Measurements from ENCODE around the gene TRPV6. TPM values are rescaled to one million over a fixed set of nuclear protein-coding genes. Genes with fewer than 3 reads are reported as not detected.
A peak's percentile ranks its signal among the peaks of the same experiment; 100 is the strongest.

The TRPV6 gene
- polyA plus RNA-seq, 6 donors from 2014 or later = 0.19 TPM; not detected in 5

DNA sequence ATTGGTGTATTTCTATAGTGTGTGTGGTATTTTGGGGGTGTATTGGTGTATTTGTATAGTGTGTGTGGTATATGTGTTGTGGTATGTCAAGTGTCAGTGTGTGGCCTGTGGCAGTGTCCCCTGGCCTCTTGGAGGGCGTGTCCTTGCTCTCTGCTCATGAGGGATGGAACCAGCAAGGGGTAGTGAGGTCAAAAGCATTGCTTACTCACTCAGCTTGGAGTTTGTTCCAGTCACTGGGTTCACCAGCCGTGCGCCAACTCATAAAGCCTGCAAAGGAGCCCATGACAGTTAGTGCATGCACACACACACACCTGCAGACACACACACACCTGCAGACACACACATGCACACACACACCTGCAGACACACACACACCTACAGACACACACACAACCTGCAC is 4.3 kb upstream of the TRPV6 start:
- peaks cover 0 to 6% (median 6%) of the 10 kb centered on the region in 3 donors for H3K4me1 Mint-ChIP-seq
- peaks cover 24 to 43% (median 30%) of the 10 kb centered on the region in 3 donors for H3K27me3 Mint-ChIP-seq
- H3K9me3 Mint-ChIP-seq = peaks cover 0 to 4% (median 0%) of the 10 kb centered on the region in 7 donors
- no peak overlapping the region for H3K27ac Mint-ChIP-seq
- H3K4me3 Mint-ChIP-seq = no peak overlapping the region
- DNase-seq (no peak), ATAC-seq (ENCODE audit: low read depth in 2 of 2) (no peak)
- no peaks in the 10 kb centered on the region for H3K36me3 Mint-ChIP-seq

DNA sequence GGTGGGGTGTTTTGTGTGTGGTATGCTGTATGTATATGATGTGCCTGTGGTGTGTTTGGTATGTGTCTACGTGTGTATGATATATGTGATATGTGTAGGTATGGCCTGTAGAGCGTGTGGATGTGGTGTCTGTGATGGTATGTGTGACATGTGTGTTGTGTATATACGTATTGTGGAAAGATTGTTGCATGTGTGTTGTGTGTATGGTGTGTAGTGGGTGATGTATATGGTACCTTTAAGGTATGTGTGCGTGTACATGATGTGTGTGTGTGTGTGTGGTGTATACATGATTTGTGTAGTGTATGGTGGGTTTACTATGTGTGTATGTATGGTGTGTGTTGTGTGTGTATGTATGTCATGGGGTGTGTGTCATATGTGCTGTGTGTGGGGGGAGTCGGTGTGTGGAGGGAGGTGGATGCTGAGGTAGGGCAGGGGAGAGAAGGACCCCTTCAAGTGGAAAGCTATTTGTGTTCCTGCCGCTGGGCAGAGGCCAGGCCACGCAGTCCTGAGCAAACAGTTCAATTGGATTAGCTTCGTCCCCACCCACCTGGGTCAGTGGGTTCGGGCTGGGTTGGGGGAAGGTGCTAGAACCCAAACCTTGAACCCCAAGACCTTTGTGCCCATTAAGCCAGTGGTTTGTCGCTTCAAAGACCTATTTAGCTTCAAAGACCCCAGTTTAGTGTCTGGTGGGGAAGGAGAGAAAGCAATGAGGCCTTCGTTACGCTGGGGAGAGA is 1.9 kb upstream of the TRPV6 start:
- no peak for DNase-seq
- Mint-ChIP-seq H3K4me1 (peaks cover 0 to 6% (median 6%) of the 10 kb centered on the region in 3 donors), H3K36me3 (no peaks in the 10 kb centered on the region), H3K27ac (no peak overlapping the region), H3K27me3 (peaks cover 17 to 35% (median 25%) of the 10 kb centered on the region in 3 donors), H3K4me3 (no peak overlapping the region), H3K9me3 (peaks cover 0 to 4% (median 0%) of the 10 kb centered on the region in 7 donors)
- no peak for ATAC-seq (ENCODE audit: low read depth in 2 of 2)

DNA sequence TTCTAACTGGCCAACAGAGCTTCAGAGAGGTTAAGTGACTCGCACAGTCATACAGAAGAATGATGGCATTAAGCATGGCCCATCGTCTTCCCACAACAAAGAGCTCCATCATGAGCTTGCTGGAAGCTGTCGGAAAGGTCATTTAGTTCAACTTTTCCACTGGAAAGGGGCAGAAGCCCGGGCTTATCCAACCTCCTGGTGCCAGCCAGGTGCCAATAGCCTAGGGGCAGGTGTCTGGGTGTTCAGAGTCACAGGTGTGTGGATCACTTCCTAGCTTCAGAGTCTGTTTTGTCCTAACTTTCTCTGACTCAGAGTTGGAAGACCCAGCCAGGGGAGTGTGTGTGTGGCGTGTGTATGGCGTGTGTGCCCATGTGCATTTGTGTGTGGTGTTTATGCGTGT is 1.3 kb upstream of the TRPV6 start:
- Mint-ChIP-seq H3K36me3 (no peaks in the 10 kb centered on the region), H3K9me3 (peaks cover 0 to 4% (median 0%) of the 10 kb centered on the region in 7 donors), H3K4me3 (no peak overlapping the region), H3K4me1 (peaks cover 0 to 6% (median 6%) of the 10 kb centered on the region in 3 donors), H3K27me3 (peaks cover 17 to 29% (median 25%) of the 10 kb centered on the region in 3 donors), H3K27ac (no peak overlapping the region)
- DNase-seq = no peak
- no peak for ATAC-seq (ENCODE audit: low read depth in 2 of 2)

DNA sequence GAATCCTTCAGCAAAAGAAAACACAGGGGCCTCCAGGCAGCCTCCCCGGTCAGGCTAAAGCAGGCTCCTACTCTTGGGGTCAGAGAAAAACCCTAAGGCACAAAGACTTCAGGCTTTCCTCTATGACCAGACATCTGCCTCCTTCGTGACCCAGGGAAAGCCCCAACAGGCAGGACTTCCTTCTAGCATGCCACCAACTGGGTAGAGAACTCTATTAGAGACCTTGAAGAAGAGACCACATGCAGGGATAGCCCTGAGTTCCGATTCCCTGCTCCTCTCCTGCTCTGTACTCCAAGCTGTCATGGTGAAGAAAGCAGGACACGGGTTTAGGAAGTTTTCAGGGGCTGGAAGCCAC is 1.3 kb downstream of the TRPV6 start:
- H3K4me1 Mint-ChIP-seq = no peaks in the 10 kb centered on the region
- H3K9me3 Mint-ChIP-seq = no peaks in the 10 kb centered on the region
- H3K27ac Mint-ChIP-seq = no peak overlapping the region
- no peak overlapping the region for H3K4me3 Mint-ChIP-seq
- no peaks in the 10 kb centered on the region for H3K36me3 Mint-ChIP-seq
- H3K27me3 Mint-ChIP-seq = peaks cover 10 to 33% (median 11%) of the 10 kb centered on the region in 3 donors
- ATAC-seq (ENCODE audit: low read depth in 2 of 2) = peak; percentile 28 to 37
- DNase-seq = no peak

DNA sequence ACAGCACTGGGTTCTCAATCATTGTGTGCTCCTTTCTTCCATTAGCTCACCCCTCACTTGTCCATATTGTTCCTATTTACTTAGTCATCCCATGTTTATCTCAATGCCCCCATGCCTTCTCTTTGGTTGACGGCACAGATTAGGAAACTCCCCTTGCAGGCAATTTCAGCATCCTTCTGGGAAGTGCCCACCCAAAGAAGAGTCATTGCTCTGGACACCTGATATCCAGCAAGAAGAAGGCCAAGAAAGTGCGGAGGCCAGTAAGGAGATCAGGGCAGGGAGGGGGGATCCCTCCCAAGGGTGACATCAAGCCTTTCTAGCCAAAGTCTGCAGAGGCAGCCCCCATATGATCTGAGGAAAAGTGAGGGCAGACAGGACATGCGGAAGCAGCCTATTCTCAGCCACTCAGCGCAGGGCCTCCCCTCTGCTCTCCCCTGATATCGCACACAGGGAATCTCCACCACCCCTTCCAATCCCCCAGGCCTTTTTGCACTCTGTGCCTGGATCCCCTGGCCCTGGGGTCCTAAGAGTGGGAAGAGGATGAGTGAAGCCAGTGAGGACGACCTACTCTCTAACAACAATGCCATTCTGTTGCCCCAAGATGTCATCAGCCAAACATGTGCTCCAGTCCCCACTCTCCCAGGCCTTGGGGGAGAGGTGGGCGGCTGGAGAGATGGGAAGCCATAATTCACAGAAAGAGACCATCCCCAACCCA is 1.8 kb downstream of the TRPV6 start:
- no peak for DNase-seq
- H3K4me1 Mint-ChIP-seq = no peaks in the 10 kb centered on the region
- H3K27me3 Mint-ChIP-seq = peaks cover 9 to 34% (median 10%) of the 10 kb centered on the region in 3 donors
- H3K9me3 Mint-ChIP-seq = no peaks in the 10 kb centered on the region
- ATAC-seq (ENCODE audit: low read depth in 2 of 2) = no peak
- H3K36me3 Mint-ChIP-seq = no peaks in the 10 kb centered on the region
- no peak overlapping the region for H3K4me3 Mint-ChIP-seq
- H3K27ac Mint-ChIP-seq = no peak overlapping the region

DNA sequence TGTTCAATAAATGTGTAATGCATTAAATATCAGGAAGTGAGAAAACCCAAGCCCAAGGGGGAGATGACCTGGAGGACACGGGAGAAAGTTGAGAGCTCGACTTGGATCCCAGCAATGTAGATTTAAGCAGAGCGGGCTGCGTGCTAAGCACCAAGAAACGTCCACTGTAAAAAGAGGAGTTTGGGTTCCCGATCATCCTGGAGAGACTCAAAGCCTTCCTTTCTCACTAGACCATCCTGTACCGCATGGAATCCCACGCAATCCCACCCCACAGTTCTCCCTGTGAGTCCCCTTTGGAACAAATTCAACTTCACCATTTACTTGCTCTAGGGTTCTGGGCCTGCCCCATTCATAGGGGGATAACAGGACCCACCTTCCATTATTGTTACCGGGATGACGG is 2.4 kb downstream of the TRPV6 start:
- no peak for DNase-seq
- no peaks in the 10 kb centered on the region for H3K9me3 Mint-ChIP-seq

DNA sequence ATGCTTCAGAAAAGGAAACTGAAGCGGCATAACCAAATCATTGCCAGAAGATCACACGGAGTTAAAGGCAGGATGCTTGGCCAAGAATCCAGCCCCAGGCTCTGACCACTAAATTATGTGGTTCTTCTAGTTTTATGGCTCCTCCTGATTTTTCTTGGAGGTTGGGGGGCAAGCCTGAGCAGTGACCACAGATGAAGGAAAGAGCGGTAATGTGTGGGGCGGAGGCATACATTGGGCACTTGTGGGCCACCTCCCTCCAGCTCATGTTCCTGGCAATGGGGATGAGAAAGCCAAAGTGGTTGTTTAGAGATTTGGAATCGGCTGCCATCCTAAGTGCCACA is 3.2 kb downstream of the TRPV6 start:
- peaks cover 5 to 44% (median 8%) of the 10 kb centered on the region in 3 donors for H3K27me3 Mint-ChIP-seq
- H3K4me3 Mint-ChIP-seq = no peak overlapping the region
- no peak for ATAC-seq (ENCODE audit: low read depth in 2 of 2)
- no peaks in the 10 kb centered on the region for H3K4me1 Mint-ChIP-seq
- H3K36me3 Mint-ChIP-seq = no peaks in the 10 kb centered on the region
- no peaks in the 10 kb centered on the region for H3K9me3 Mint-ChIP-seq
- no peak overlapping the region for H3K27ac Mint-ChIP-seq
- DNase-seq = no peak

More for the DNA sequence above, 2.4 kb downstream of the TRPV6 start:
- Mint-ChIP-seq H3K27me3 (peaks cover 9 to 39% (median 10%) of the 10 kb centered on the region in 3 donors), H3K27ac (no peak overlapping the region), H3K4me3 (no peak overlapping the region), H3K4me1 (no peaks in the 10 kb centered on the region), H3K36me3 (no peaks in the 10 kb centered on the region)
- ATAC-seq (ENCODE audit: low read depth in 2 of 2) = no peak

DNA sequence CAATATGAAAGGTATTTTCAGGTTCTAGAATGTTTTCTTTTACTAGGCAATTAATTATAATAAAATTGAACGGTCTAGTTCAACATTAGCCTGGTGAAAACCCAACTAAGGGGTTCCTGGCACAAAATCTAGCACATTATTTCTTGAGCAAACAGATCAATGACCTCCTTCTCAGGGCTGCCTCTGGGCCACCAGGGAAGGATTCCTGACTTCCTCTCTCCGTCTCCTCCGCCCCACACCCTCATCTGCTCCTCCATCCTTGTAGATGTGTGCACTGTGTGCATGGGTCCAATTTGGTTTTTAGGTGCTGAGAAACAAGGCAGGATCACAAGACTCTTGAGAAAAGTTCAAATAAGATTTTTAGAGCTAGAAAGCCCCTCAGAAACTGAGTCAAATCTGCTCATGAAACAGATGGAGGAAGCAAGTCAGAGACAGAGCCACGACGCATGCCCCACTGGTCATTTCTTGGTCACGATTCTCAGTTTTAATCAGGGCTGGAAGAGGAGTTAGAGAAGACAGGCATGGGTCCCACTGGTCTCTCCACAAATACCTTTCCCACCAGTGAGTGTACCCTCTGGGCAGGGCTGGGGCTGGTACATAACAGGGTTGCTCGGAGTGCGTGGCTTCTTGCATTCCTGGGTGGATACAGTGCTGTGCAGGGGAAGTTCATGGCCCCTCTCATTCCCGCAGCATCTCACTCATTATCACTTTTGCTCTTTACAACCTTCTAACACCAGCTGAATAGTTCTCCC is 3.8 kb downstream of the TRPV6 start:
- Mint-ChIP-seq H3K9me3 (no peaks in the 10 kb centered on the region), H3K4me1 (no peaks in the 10 kb centered on the region), H3K4me3 (no peak overlapping the region), H3K27ac (no peak overlapping the region), H3K27me3 (peaks cover 0 to 46% (median 5%) of the 10 kb centered on the region in 3 donors), H3K36me3 (no peaks in the 10 kb centered on the region)
- no peak for ATAC-seq (ENCODE audit: low read depth in 2 of 2)
- DNase-seq = no peak

DNA sequence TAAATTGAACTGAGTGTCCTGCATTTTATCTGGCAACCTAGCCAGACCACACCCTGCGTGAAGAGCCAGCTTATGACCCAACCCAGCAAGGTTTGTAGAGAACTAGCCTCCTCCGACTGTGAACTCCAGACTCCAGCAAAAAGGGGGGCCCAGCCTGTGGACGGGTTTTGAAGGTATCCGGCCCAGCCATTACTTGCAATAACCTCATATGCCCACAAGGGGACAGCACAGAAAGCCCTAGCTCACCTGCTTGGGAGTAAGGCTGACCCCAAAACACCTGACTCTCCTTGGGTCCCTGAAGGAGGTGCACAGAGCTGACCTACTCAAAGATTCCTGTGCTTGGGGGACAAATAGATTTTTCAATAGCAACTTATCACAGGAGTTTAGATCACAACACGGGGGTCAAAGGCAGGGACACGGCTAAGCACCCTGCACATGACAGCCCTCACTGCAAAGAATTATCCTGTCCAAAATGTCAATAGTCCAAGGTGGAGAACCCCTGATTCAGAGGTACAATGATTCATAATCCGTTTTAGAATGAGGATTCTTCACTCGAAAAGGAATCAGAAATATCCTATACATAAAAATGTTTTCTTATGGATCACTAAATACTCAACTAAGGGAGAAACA is 4.6 kb downstream of the TRPV6 start:
- H3K36me3 Mint-ChIP-seq = no peaks in the 10 kb centered on the region

DNA sequence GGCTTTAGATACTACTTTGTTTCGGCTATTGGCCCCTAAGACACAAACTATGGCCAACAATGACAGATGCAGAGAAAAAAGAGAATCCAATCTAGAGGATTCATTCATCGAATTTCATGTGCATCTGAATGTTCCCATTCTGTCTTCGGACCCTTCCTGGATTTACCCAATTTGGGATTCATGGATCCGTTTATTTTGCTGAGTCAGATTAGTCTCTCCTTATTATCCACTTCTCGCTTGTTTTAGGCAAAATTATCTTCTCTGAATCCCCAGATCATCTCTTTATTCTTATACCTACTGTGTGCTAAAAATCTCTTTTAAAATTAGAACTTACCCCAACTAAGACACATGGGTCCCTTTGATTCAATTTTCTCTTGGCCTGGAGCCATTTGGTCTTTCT is 6.5 kb downstream of the TRPV6 start:
- Mint-ChIP-seq H3K27ac (no peak overlapping the region), H3K4me1 (peaks cover 0 to 5% (median 0%) of the 10 kb centered on the region in 3 donors), H3K27me3 (peaks cover 5 to 59% (median 19%) of the 10 kb centered on the region in 3 donors), H3K4me3 (no peak overlapping the region), H3K36me3 (no peaks in the 10 kb centered on the region), H3K9me3 (no peaks in the 10 kb centered on the region)
- ATAC-seq (ENCODE audit: low read depth in 2 of 2) (no peak), DNase-seq (no peak)

More for the DNA sequence above, 4.6 kb downstream of the TRPV6 start:
- H3K4me1 Mint-ChIP-seq = peaks cover 0 to under 1% (median 0%) of the 10 kb centered on the region in 3 donors
- ATAC-seq (ENCODE audit: low read depth in 2 of 2) (peak; percentile 61 to 81), DNase-seq (peak; percentile 43)
- peak overlapping the region in 1 of 6 donors; percentile 54 for H3K27ac Mint-ChIP-seq
- H3K4me3 Mint-ChIP-seq = peak overlapping the region in 2 of 8 donors; percentile 9 to 56
- no peaks in the 10 kb centered on the region for H3K9me3 Mint-ChIP-seq
- peaks cover 5 to 53% (median 7%) of the 10 kb centered on the region in 3 donors for H3K27me3 Mint-ChIP-seq

DNA sequence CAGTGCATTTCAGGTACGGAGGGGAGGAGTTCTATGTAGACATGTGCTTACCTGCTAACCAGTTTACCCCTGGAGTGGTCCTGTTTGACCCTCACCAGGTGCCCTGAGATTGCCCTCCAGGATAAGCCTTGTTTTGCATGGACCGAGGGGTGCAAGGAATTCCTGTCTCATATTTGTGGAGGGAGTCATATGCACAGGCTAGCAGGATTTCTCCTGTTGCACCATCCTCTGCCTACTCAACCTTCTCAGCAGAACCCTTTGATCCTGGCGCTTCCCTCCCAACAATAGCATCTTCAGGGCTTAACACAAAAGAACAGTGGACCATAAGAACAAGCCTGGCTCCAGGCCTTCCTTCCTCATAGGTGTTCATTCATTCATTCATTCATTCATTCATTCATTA is 7.2 kb downstream of the TRPV6 start:
- H3K27me3 Mint-ChIP-seq = peaks cover 5 to 59% (median 19%) of the 10 kb centered on the region in 3 donors
- H3K36me3 Mint-ChIP-seq = no peaks in the 10 kb centered on the region
- ATAC-seq (ENCODE audit: low read depth in 2 of 2) = no peak

DNA sequence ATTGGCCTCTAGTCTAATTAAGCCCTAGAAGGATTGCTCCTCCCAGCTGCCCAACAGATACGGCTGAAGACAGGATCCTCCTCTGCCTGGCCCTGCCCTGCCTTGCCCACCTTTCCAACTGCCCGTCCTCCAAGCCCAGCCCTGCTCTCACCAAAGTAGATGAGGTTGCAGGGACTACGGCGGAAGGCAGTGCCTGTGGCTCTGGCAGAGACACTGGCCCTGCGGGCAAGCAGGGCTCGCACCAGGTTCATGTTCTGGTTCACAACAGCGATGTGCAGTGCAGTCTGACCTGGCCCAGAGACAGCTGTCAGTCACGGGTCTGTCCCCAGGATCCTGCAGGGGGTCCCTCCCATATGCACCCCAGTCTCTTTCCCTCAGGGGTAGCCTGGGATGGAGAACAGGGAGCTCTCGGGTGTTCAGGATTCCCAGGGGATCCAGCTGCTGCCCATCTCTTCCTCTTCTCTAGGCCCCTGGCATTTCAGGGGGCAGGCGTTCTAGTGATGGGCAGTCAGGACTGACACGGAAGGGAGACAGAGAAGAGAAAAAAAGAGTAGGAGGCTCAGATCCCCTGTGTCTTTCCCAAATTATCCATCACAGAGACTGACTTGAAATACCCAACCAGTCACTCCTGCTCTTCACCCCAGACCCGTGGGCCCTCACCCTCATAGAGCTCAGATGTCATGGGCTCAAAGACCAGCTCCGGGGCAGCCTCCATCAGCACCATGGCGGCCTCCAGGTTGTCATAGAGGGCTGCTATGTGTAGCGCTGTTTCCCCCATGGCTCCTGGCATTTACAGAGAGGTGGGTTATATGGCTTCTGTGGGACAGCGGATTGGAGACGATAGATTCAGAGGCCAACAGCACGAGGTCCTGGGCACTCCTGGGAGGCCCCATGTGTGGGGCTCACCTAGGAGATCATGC is 8.3 kb downstream of the TRPV6 start:
- Mint-ChIP-seq H3K27me3 (peaks cover 5 to 56% (median 19%) of the 10 kb centered on the region in 3 donors), H3K4me3 (no peak overlapping the region), H3K4me1 (peaks cover 0 to 5% (median 0%) of the 10 kb centered on the region in 3 donors), H3K27ac (no peak overlapping the region), H3K9me3 (no peaks in the 10 kb centered on the region), H3K36me3 (no peaks in the 10 kb centered on the region)
- ATAC-seq (ENCODE audit: low read depth in 2 of 2) (no peak), DNase-seq (no peak)

More for the DNA sequence above, 7.2 kb downstream of the TRPV6 start:
- Mint-ChIP-seq H3K9me3 (no peaks in the 10 kb centered on the region), H3K4me1 (peaks cover 0 to 5% (median 0%) of the 10 kb centered on the region in 3 donors), H3K4me3 (no peak overlapping the region), H3K27ac (peak overlapping the region in 1 of 6 donors; percentile 25)
- DNase-seq = no peak
